Hypothalamus (tissue), 51 donors: ENCODE results near the gene GSTO2.

Experiments
- DNase-seq, 51 donors: peaks; one replicate each; lab custom pipeline; 2025; lab: John Stamatoyannopoulos, UW

GSTO2 gene

DNA sequence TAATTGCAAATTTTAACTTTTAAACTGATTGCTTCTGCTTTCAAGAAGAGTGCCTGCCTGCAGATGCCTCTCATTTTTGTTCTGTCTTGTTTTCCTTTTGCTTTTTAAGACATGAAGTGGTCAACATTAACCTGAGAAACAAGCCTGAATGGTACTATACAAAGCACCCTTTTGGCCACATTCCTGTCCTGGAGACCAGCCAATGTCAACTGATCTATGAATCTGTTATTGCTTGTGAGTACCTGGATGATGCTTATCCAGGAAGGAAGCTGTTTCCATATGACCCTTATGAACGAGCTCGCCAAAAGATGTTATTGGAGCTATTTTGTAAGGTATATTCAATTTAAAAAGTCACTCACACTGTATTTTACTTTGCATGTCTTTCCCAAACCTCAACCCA, 8.8 kb downstream of the GSTO2 start:
- no peak for DNase-seq

GRCh38 chr10:104279550-104280259, 10.7 kb downstream of the GSTO2 start:
- DNase-seq: no peak

DNA sequence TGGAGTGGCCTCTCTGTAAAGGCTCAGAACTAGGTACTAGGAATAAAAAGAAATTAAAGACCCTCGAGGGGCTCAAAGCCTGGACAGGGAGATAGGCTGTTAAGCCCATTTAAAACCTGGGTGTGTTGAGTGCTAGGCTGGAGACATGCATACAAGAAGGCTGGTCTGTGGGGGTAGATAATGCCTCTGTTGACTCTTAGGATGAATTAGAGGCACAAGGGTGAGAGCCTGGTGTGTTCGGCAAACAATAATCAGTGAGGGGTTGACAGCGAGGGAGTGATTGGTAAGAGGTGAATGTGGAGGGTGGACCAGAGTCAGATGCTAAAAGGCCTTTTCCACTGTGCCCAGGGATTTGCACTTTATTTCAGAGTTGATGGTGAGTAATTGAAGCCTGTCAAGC, 12.7 kb downstream of the GSTO2 start:
- DNase-seq: no peak

GRCh38 chr10:104284846-104285245, 15.9 kb downstream of the GSTO2 start:
- no peak for DNase-seq

DNA sequence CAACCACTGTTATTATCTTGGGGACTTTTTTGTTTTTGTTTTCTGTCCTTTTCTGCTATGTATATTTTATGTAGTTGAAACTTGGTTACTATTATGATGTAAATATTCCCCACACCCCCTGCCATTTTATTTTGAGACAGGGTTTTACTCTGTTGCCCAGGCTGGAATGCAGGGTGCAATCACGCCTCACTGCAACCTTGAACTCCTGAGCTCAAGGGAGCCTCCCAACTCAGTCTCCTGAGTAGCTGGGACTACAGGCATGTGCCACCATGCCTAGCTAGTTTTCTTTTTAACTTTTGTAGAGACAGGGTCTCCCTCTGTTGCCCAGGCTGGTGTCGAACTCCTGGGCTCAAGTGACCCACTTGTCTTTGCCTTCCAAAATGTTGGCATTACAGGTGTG, 18.0 kb downstream of the GSTO2 start:
- DNase-seq: no peak

DNA sequence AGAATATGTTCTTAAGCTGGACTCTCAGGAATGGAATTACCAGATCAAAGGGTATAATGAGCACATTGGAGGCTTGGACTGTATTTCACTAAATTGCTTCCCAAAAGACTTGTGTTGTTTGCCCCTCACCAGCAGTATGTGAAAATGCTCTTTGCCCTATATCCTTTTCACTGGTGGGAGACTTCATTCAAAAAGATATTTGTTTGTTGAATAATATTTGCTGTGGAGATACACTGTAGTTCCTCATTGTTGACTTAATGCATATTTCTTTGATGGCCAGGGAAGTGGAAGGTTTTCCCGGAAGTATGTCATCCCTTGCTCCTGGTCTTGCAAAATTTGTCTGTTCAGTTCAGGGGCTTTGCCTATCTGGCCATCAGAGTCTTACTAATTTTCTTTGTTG, 19.4 kb downstream of the GSTO2 start:
- DNase-seq: no peak

DNA sequence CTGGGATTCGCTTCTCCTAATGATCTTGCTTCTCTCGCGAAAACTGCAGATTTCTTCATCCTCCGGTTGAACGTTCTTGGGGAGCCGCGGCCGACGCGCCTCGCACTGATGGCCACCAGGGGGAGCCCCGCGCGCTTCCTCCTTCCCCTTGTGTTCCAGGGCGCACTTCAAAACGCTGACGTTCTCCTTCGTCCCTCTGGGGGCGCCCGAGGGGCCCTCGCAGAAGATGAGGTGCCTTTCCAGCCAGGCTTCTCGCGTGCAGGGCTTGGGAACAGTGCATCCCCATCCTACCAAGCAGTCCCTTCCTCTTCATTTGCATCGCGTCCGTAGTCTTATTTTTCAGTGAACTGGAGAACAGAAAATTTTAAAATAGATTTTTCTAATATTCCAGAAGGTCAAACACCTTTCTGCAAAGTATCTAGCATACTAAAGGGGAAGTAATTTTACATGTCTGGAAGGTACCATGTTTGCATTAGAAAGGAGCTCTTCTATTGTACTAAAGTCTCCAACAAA, 22.5 kb downstream of the GSTO2 start:
- peak; percentile 27 to 92 (median 77) for DNase-seq

- DNase-seq: no peak
These were observed 24.0 kb downstream of the GSTO2 start for GRCh38 chr10:104293011-104293410.

GRCh38 chr10:104293781-104294321, 24.9 kb downstream of the GSTO2 start:
- no peak for DNase-seq

- no peak for DNase-seq
These were observed 27.9 kb downstream of the GSTO2 start for GRCh38 chr10:104296687-104297436.

- no peak for DNase-seq
These were observed 29.0 kb downstream of the GSTO2 start for GRCh38 chr10:104297697-104298660.

DNA sequence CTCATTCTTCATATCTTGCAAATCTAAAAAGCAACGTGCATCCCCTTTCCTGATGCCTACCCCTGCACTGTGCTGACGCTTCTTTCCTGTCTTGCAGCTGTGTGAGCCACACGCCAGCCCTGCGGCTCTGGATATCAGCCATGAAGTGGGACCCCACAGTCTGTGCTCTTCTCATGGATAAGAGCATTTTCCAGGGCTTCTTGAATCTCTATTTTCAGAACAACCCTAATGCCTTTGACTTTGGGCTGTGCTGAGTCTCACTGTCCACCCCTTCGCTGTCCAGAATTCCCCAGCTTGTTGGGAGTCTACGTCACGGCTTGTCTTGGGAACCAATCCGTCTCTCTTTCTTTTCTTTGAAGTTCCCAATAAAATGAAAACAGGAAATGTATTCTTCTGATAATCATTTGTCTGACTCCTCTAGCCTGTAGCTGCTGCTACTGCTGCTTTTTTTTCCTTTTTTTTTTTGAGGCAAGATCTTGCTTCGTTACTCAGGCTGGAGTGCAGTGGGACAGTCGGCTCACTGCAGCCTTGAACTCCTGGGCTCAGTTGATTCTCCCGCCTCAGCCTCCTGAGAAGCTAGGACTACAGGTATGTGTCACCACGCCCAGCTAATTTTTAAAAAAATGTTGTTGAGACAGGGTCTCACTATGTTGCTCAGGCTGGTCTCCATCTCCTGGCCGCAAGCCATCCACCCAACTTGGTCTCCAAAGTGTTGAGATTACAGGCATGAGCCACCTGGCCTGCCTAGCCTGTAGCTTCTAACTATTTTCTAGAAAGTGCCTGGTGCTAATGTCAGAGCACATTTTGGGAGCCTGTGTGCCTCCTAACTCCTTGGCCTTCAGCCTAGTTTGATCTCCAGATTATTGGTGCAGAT, 30.3 kb downstream of the GSTO2 start:
- no peak for DNase-seq

GRCh38 chr10:104300002-104300735, 31.2 kb downstream of the GSTO2 start:
- DNase-seq: peak in 1 of 51 donors; percentile 77

- peak in 26 of 51 donors; percentile 8 to 84 (median 34) for DNase-seq
These were observed 31.8 kb downstream of the GSTO2 start for GRCh38 chr10:104300736-104301292.

GRCh38 chr10:104301907-104302690, 33.1 kb downstream of the GSTO2 start:
- DNase-seq: no peak

DNA sequence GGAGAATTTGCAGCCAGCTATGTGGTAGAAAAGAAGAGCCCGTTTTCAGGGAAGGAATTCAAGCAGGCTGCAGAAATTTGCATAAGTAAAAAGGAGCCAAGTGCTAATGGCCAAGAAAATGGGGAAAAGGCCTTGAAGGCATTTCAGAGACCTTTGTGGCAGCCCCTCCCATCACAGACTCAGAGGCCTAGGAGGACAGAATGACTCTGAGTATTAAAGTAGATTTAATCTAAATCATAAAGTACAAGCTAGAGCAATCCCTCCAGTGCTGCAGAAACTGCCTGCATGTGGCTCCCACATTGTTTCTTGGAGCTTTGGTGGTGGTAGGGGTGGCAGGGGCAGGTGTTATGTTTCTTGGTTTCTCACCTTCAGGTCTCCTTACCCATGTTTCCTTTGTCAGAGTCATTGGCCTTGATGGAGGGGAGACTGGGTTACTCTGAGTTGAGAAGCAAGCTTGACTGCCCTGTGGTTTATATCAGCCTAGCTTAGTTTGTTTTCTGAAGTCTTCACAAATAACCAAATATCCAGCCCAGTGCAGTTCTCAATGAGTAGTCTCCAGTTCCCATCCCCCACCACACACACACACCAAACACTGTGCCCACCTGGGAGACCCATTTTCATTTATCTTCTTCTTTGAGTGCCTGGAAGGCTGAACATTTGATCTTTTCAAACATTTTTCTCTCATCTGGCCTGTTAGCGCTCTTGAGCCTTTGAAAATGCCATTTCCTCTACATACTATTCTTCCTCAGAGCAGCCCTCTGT, 34.8 kb downstream of the GSTO2 start:
- DNase-seq: no peak

- DNase-seq: no peak
These were observed 35.4 kb downstream of the GSTO2 start for GRCh38 chr10:104304356-104304745.
